ENCODE measurements around the gene CTAGE9. TPM values are rescaled to one million over a fixed set of nuclear protein-coding genes. Genes with fewer than 3 reads are reported as not detected.

The CTAGE9 gene
- not detected in 2 replicates for total RNA-seq

DNA sequence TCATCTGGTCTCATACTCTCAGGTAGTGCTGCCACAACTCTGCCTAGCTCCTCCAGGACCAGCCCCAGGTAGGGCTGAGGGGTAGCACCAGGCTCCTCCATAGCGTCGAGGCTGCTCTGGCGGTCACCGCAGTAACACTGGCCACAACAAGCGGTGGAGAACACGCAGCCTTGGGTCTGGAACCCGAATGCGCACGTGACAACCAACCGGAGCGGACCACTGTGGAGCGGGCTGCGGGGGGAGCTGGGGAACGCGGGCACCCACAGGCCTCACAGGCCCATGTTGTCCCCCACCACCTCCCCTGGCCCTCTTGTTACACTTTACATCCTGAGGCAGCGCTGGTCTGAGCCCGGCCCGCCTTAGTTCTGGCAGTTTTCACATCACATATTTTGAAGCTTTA, at the start of gene CTAGE9:
TSS of gene CTAGE9 (minus strand) at position 101 of the 400 bp plus-strand sequence. CDS start at position 101, 0 bp downstream.

Other genes with a start within 250 kb of the CTAGE9 start
- not detected in 2 replicates for gene ARG1, start 137.8 kb downstream of the CTAGE9 start, total RNA-seq
- gene MED23, start 82.8 kb downstream of the CTAGE9 start, total RNA-seq = 33.3 and 42.0 TPM in 2 replicates
- 0.19 and 0.65 TPM in 2 replicates for gene ENPP3, start 73.7 kb downstream of the CTAGE9 start, total RNA-seq
- 0.10 TPM in 1 of 2 replicates, not detected in the other for gene OR2A4, start 9.6 kb downstream of the CTAGE9 start, total RNA-seq
- gene ENPP1, start 97.0 kb upstream of the CTAGE9 start, total RNA-seq = 0.65 and 1.1 TPM in 2 replicates
- gene CCN2, start 240.4 kb upstream of the CTAGE9 start, total RNA-seq = 749 and 1,026 TPM in 2 replicates